H1 (cell line): ENCODE measurements around the gene THOC6. TPM values are rescaled to one million over a fixed set of nuclear protein-coding genes. Genes with fewer than 3 reads are reported as not detected.
A peak's percentile ranks its signal among the peaks of the same experiment; 100 is the strongest.

ENCODE experiments used
- BACH1 ChIP-seq: IDR thresholded peaks from 2 replicates; pipeline ENCODE4 v1.6.1; 2012; ENCODE audit warnings: low read length, improper control_type of control experiment
- CBX8 ChIP-seq: fragments of 300-800, 300-1000 bp; sonication (generic); IDR thresholded peaks from 2 replicates; pipeline ENCODE4 v1.7.1; 2016; ENCODE audit warnings: low read depth, low read length, borderline replicate concordance
- CTCF ChIP-seq, 3 experiments: IDR thresholded peaks; 1 replicate in 2 of 3; 2 replicates in 1 of 3; pipeline versions ENCODE4 v1.5.1 to v1.6.1; 2011; ENCODE audit warnings: low read length in 3 of 3, mild to moderate bottlenecking in 3 of 3, inconsistent platforms in 2 of 3, low read depth in 1 of 3, moderate library complexity in 1 of 3; ENCODE audit not compliant: insufficient read depth in 1 of 3; ENCODE audit errors: control extremely low read depth in 1 of 3
- EZH2 ChIP-seq: fragments of 200-600 bp; sonication (generic); IDR thresholded peaks from 2 replicates; pipeline ENCODE4 v1.7.1; 2012; ENCODE audit warnings: low read depth, mild to moderate bottlenecking, moderate library complexity, low read length, inconsistent platforms; ENCODE audit not compliant: severe bottlenecking
- KDM5A ChIP-seq: fragments of 200-600 bp; IDR thresholded peaks from 2 replicates; pipeline ENCODE4 v1.7.1; 2012; ENCODE audit warnings: mild to moderate bottlenecking, low read length, inconsistent platforms, mixed read lengths
- SIN3A ChIP-seq, 2 experiments: IDR thresholded peaks in 1 of 2; conservative IDR thresholded peaks in 1 of 2; 2 replicates each; pipeline ENCODE4 v1.6.1; 2011 to 2012; ENCODE audit warnings: low read length in 2 of 2, improper control_type of control experiment in 1 of 2, low read depth in 1 of 2, mild to moderate bottlenecking in 1 of 2
- SUZ12 ChIP-seq: fragments of 200-600 bp; sonication (generic); IDR thresholded peaks from 2 replicates; pipeline ENCODE4 v1.6.1; 2012; ENCODE audit warnings: mild to moderate bottlenecking, inconsistent platforms, low read length, moderate library complexity, mixed read lengths
- TAF1 ChIP-seq: IDR thresholded peaks from 2 replicates; pipeline ENCODE4 v1.6.1; 2011; ENCODE audit warnings: mild to moderate bottlenecking, low read depth, low read length
- polyA plus RNA-seq, 7 experiments: library from polyadenylated mRNA; depleted of rRNA in 3 of 7; stranded (reverse) in 5 of 7; unstranded in 2 of 7; fragments of >200 nt in 5 of 7; fragments of 200-250 nt in 2 of 7; gene quantifications; 1 replicate in 5 of 7; 2 replicates in 1 of 7; 4 replicates in 1 of 7; pipeline versions ENCODE4 v1.2.1 to v1.2.3, GENCODE V29; 2011 to 2013; ENCODE audit warnings: missing spikeins in 2 of 7, mixed read lengths in 2 of 7
- total RNA-seq: library from RNA; stranded (reverse); fragmentation: NEBNext Ultra II Directional; extraction: Animal tissue kit (Norgen Biotek cat#: 25700); gene quantifications from 2 replicates; pipeline ENCODE4 v1.2.1, GENCODE V29; 2021

THOC6 gene
- total and polyA plus RNA-seq, 2 of the 8 experiments (the other 6 are each of a cell fraction or from before 2014, with no cell fraction given): 78.5 to 111 TPM

- TF ChIP-seq CTCF (IDR thresholded peaks at IDR 0.05; ENCODE audit: control extremely low read depth in 1 of 3, insufficient read depth in 1 of 3, low read depth in 1 of 3, low read length in 3 of 3) (no peak), TAF1 (0 out of 2 replicates have a peak, but pooled peaks have one; percentile 29), CBX8 (no peak), KDM5A (no peak), EZH2 (no peak), BACH1 (peak; percentile 0; the same call in 1 of the 2 replicates), SIN3A (conservative IDR thresholded peaks at IDR 0.05 in 1 of 2, IDR thresholded peaks at IDR 0.05 in 1 of 2; ENCODE audit: low read depth in 1 of 2, low read length in 2 of 2) (peak in 1 of 2 experiments; percentile 38; a peak in 1 of 4 replicates), SUZ12 (no peak)
Observed at GRCh38 chr16:3045758-3046640, 22.2 kb downstream of the THOC6 start, which contains the start of gene MMP25 (continued).
